Measurements from ENCODE around the gene ERGIC1.
"Not testable (repeated sequence)": the region's sequence is repeated elsewhere in the genome, so short reads cannot be mapped to it uniquely, and the experiment has no call there.

ERGIC1 gene

DNA sequence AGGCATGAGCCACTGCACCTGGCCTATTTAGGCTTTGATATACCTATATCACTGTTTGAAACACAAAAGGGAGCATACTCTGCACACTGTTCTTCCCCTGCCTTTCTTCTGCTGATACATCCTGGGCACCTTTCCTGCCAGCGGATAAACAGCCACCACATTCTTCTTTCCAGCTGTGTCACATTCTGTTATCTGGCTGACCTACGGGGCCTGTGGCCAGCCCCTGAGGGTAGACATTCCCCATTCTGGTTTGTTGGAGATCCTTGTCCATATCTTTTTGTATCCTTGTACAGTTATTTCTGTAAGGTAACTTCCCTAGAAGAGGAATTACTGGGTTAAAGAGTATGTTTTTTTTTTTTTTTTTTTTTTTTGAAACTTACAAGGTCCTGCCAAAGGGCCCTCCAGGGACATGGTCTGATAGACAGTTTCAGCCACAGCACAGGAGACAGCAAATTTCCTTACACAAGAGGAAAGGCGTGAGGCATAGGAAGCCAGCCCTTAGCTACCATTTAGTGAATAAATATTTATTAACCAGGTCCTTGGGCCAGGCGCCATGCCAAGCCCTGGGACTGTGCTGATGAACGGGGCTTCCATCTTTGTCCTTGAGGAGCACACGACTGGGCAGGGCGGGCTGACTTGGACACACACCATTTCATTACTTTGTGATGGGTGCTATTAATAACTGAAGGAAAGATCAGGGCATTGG is 57.8 kb downstream of the ERGIC1 start:
- no peak for DNase-seq (ENCODE audit: low read depth)
- no peak overlapping the region for H3K4me3 ChIP-seq (ENCODE audit: low read depth, low read length)
- no peak for TF ChIP-seq CTCF (IDR thresholded peaks at IDR 0.05; ENCODE audit: low read depth, low read length, missing control alignments)

GRCh38 chr5:172892713-172893112 is 58.7 kb downstream of the ERGIC1 start:
- DNase-seq (ENCODE audit: low read depth): no peak
- H3K4me3 ChIP-seq (ENCODE audit: low read depth, low read length): no peak overlapping the region
- TF ChIP-seq CTCF (IDR thresholded peaks at IDR 0.05; ENCODE audit: low read depth, low read length, missing control alignments): no peak

DNA sequence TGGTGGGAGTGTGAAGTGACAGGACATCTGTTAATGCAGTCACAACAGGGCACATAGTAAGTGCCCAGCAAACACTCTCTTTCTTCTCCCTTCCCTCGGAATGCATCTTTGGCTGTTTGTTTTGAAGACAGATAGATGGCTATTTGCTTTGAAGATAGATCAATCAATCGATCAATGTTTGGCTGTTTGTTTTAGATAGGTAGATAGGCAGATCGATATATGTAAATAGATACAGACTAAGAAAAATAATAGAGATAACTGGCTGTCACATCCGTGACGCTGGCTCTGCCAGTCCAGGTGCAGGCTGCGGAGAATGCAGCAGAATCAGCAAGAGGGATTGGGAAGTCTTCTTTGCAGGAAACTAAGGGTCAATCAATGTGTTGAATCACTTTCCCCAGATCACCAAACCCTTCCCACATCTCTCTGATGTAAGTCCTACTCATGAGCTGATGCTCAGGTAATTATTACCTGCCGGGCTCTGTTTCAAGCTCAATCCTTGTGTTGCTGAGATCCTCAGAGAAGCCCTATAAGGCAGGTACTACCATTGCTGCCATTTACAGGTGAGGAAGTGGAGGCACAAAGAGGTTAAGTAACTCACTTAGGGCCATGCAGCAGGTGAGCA is 60.8 kb downstream of the ERGIC1 start:
- no peak overlapping the region for H3K4me3 ChIP-seq (ENCODE audit: low read depth, low read length)
- no peak for DNase-seq (ENCODE audit: low read depth)
- no peak for TF ChIP-seq CTCF (IDR thresholded peaks at IDR 0.05; ENCODE audit: low read depth, low read length, missing control alignments)

DNA sequence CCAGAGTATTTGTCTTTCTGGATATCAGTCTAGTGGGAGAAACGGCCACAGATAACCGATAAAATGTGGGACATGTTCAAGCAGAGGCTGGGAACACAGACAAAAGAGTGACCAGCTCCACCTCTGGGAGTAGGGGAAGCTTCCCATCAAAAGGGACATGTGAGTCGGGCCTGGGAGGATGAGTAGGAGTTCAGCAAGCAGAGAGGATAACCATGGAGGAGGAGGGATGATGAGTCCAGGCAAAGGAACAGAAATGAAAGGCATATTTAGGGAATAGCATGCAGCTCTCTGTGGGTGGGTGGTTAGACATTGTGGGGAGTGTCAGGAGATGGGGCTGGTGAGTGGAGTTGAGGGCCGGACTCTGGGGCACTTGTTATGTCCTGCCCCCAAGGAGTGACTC is 61.5 kb downstream of the ERGIC1 start:
- no peak for DNase-seq (ENCODE audit: low read depth)
- TF ChIP-seq CTCF (IDR thresholded peaks at IDR 0.05; ENCODE audit: low read depth, low read length, missing control alignments): no peak
- H3K4me3 ChIP-seq (ENCODE audit: low read depth, low read length): no peak overlapping the region

- no peak for TF ChIP-seq CTCF (IDR thresholded peaks at IDR 0.05; ENCODE audit: low read depth, low read length, missing control alignments)
- DNase-seq (ENCODE audit: low read depth): no peak
- H3K4me3 ChIP-seq (ENCODE audit: low read depth, low read length): no peak overlapping the region
Observed at GRCh38 chr5:172896465-172896864, 62.4 kb downstream of the ERGIC1 start.

- DNase-seq (ENCODE audit: low read depth); H3K4me3 ChIP-seq (ENCODE audit: low read depth, low read length): not testable (repeated sequence)
Observed at GRCh38 chr5:172897067-172897466, 63.0 kb downstream of the ERGIC1 start.

DNA sequence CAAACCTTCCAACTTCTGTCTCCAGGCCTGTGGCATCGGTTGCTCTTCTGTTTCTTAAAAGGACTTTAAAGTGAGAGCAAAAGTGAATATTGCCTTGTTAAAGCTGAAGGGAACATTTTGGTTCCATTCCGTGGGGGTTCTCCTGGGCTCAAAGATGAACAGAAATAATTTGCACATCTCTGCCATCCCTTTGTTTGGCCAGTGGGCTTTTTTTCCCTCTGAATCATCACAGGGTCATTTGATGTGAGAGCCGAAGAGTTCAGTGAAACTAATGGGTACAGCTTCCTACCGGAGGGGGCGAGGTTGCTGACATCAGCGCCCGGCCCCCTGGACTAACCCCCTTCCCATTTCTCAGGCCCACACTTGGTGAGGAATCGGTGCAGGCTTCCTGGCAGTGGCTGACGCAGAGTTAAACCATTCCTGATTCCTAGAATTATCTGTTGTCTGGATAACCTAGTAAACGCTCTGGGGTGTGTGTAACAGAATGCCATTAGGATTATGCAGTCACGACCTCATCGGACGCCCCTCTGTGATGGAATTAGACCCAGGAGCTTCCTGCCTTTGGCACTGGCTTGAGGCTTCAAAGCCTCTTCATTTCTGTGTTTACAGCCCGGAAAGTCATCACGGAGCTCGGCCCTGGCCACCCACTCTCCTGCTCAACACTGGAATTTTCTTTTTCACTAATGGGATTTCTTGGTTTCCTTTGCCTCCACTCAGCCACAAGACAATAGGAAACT is 63.6 kb downstream of the ERGIC1 start:
- DNase-seq (ENCODE audit: low read depth): no peak
- no peak for TF ChIP-seq CTCF (IDR thresholded peaks at IDR 0.05; ENCODE audit: low read depth, low read length, missing control alignments)
- H3K4me3 ChIP-seq (ENCODE audit: low read depth, low read length): no peak overlapping the region
